ENCODE data around the gene TUBB3.

DNA sequence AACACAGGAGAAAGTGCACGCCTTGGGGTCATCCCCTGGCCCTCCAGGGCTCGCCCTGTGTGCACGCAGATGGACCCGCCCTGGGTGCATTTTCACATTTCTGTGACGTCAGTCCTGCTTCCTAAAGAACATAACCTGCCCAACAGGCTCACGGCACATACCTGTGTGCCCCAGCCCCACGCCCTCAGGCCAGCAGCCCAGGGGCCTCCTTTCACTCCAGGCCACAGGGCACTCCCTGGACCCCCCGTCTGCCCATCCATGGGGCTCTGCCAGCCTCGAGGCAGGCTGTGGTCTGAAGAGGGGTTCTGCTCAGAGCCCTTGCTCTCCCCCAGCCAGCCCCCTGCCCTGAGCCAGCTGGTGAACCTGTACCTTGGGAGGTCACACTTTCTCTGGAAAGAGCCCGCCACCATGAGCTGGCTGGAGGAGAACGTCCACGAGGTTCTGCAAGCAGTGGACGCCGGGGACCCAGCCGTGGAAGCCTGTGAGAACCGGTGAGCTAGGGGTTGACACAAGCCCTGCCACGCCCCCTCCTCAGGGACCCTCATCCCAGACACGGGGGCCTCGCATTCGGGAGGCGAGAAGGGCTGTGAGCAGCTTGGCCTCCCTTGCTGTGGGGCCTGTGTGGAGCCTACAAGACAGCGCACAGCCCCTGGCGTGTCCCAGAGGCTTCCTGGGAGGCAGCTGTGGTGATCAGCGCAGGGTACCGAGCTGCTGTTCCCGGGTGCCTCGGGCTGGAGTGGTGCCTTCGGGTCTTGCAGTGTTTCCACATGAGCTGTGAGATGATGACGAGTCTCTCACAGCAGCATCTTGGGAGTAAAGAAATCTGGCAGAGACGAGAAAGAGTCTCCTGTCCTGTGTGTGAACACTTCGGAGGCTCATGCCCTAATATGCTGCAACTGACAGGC lies 18.3 kb upstream of the TUBB3 start:
- TF ChIP-seq, protein P1, sequence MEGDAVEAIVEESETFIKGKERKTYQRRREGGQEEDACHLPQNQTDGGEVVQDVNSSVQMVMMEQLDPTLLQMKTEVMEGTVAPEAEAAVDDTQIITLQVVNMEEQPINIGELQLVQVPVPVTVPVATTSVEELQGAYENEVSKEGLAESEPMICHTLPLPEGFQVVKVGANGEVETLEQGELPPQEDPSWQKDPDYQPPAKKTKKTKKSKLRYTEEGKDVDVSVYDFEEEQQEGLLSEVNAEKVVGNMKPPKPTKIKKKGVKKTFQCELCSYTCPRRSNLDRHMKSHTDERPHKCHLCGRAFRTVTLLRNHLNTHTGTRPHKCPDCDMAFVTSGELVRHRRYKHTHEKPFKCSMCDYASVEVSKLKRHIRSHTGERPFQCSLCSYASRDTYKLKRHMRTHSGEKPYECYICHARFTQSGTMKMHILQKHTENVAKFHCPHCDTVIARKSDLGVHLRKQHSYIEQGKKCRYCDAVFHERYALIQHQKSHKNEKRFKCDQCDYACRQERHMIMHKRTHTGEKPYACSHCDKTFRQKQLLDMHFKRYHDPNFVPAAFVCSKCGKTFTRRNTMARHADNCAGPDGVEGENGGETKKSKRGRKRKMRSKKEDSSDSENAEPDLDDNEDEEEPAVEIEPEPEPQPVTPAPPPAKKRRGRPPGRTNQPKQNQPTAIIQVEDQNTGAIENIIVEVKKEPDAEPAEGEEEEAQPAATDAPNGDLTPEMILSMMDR (IDR thresholded peaks at IDR 0.05) = no peak
- TF ChIP-seq EZH2 (IDR thresholded peaks at IDR 0.05; ENCODE audit: borderline replicate concordance, insufficient read depth, low read depth, low read length, poor library complexity, severe bottlenecking) = no peak

All from B cell (primary cell).